ENCODE data around the gene HMCES.

GRCh38 chr3:129317014-129317771, 38.5 kb downstream of the HMCES start:
- no peak for TF ChIP-seq POLR2AphosphoS5 (IDR thresholded peaks at IDR 0.05; ENCODE audit: low read depth, low read length)
- no peak for TF ChIP-seq ZNF205 (CRISPR knock-in tag; IDR thresholded peaks at IDR 0.05)
- TF ChIP-seq MAZ (IDR thresholded peaks at IDR 0.05; ENCODE audit: borderline replicate concordance, low read depth, low read length) = no peak
- no peak for TF ChIP-seq MAZ (CRISPR knock-in tag; IDR thresholded peaks at IDR 0.05; ENCODE audit: low read depth)
- TF ChIP-seq CEBPB (IDR thresholded peaks at IDR 0.05; ENCODE audit: borderline replicate concordance, low read depth, low read length) = no peak
- no peak for TF ChIP-seq SMC3 (IDR thresholded peaks at IDR 0.05; ENCODE audit: low read length)
